HG02885 (cell line): ENCODE data around the gene TBC1D23.
A peak's percentile ranks its signal among the peaks of the same experiment; 100 is the strongest.
"Not testable (repeated sequence)": the region's sequence is repeated elsewhere in the genome, so short reads cannot be mapped to it uniquely, and the experiment has no call there.

Experiments
- ATAC-seq: cut with Tn5 transposase; IDR thresholded peaks from one replicate; pipeline ENCODE4 v1.9.1; 2021; ENCODE audit warnings: mild to moderate bottlenecking; ENCODE audit not compliant: unreplicated experiment, poor library complexity

The TBC1D23 gene

DNA sequence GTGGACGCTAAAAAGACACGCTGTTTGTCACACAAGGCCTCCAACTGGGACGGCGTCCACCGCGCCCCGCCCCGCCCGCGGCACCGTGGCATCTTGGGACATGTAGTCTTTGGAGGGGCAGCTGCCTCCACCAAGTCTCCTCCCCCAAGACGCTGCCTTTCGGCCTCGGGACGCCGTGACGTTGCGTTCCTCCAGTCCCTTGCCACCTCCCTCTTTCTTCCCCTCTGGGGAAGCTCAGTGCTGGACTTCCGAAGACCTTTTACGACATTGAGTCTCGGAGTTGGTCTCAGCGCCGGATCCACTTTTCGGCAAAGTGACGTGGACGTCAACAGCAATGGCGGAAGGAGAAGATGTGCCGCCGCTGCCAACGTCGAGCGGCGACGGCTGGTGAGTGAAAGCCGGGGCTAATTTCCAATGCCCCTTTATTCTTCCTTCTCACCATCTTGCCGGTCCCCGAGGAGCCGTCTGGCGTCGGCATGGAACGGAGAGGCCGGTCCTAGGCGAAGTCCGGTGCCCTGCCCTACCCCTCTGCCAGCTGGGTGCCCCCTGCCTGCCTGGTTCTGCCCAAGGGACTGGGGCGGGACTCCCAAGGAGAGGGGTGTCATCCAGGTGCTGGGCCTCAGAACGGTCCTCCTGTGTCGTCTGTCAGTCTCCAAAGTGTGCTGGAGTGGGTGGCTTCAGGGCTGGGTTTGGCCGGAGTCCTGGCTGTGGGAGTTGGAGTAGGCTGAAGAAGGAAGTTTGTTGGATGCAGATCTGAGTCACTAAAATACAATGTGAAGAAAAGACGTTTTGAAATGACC lies at the start of gene TBC1D23:
Gene TBC1D23, plus strand, starts transcription at position 308 of the 800 bp plus-strand sequence. Its CDS starts 27 bp downstream, at position 335.
- peak; percentile 100 for ATAC-seq

GRCh38 chr3:100213891-100214573 lies 46.8 kb upstream of the TBC1D23 start:
- ATAC-seq: no peak

GRCh38 chr3:100214574-100214964 lies 46.2 kb upstream of the TBC1D23 start:
- no peak for ATAC-seq

DNA sequence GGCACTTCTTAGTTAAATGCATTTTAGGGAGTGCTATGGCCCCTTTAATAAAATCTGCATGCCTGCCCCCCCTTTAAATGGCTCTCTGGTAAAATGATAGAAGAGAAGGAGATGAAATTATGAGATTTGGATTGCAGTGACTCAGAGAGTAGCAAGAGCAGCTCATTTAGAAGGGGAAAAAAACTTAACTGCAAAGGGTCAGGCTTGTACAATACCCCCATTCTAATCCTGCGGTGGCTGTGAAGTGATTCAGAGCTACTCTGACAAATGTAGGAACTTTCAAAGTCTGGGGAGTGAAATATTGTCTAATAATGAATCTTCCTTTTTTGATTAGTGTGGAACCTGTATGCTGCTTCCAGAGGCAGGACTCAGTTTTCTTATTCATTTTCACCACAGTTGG lies 44.1 kb upstream of the TBC1D23 start:
- ATAC-seq: no peak

DNA sequence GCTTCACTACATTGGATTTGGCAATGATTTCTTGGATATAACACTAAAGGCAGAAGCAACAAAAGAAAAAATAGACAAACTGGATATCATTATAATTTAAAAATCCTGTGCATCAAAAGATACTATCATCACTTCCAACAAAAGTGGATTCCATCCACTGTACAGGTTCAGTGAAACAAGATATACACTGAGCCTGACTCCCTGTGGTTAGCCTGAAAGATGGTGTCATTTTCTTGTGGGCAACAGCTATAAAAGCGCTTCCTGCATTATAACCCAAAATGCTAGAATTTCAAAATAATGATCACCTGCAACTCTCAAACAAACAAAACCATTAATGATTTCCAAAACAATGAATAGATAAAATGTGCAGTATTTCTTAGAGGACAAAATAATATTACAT lies 39.6 kb upstream of the TBC1D23 start:
- ATAC-seq: no peak

- no peak for ATAC-seq
Observed at GRCh38 chr3:100225193-100225592, 35.6 kb upstream of the TBC1D23 start.

DNA sequence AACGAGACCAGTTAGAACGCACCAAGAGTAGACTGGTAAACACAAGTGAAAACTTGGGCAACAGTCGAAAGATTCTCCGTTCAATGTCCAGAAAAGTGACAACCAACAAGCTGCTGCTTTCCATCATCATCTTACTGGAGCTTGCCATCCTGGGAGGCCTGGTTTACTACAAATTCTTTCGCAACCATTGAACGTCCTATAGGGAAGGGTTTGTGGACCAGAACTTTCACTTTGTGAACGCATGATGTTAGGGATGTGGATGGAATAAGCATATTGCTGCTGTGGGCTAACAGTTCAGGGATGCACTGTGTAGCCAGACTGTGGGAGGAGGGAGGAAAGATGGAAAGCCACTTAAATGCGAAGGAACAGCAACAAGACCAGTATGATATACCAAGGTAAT lies 34.9 kb upstream of the TBC1D23 start:
- no peak for ATAC-seq

GRCh38 chr3:100226712-100227429 lies 33.9 kb upstream of the TBC1D23 start:
- no peak for ATAC-seq

DNA sequence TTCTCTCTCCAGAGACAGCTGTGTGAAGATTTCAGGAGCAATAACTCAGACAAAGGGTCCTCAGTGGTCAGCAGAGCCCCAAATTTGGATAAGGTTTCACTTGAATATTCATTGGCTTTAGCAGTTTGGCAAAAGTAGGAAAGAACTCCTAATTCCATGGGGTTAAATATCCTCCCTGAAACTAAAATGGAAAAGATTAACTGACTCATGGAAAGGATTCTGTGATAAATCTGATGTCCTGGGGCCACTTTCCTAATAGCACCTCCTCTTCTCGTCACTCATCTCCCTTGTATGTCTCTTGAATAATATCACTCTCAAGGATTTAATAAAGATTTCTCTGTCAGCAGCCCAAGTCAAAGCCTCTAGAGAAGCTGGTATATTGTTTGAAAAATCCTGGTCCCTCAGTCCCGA lies 33.3 kb upstream of the TBC1D23 start:
- ATAC-seq: no peak

DNA sequence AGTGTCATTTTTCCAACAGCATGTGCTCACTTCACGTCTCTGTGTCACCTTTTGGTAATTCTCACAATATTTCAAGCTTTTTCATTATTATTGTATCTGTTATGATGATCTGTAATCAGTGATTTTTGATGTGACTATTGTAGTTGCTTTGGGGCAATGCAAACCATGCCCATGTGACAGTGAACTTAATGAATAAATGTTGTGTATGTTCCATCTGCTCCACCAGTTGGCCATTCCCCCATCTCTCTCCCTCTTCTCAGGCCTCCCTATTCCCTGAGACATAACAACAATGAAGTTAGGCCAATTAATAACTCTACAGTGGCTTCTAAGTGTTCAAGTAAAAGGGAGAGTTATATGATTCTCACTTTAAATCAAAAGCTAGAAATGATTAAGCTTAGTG lies 32.5 kb upstream of the TBC1D23 start:
- ATAC-seq: no peak

- not testable (repeated sequence) for ATAC-seq
Observed at GRCh38 chr3:100229188-100229587, 31.6 kb upstream of the TBC1D23 start.

DNA sequence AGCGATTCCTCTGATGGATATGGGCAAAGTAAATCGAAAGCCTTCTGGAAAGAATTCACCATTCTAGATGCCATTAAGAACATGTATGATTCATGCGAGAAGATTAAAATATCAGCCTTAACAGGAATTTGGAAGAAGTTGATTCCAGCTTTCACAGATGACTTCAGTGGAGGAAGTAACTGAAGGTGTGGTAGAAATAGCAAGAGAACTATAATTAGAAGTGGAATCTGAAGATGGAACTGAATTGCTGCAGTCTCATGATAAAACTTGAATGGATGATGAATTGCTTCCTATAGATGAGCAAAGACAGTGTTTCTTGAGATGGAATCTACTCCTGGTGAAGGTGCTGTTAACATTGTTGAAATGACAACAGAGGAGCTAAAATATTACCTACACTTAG lies 30.1 kb upstream of the TBC1D23 start:
- ATAC-seq: no peak

- ATAC-seq: no peak
Observed at GRCh38 chr3:100231668-100232067, 29.1 kb upstream of the TBC1D23 start.

- ATAC-seq: no peak
Observed at GRCh38 chr3:100234364-100234763, 26.4 kb upstream of the TBC1D23 start.

- no peak for ATAC-seq
Observed at GRCh38 chr3:100238599-100238998, 22.2 kb upstream of the TBC1D23 start.

GRCh38 chr3:100242471-100242870 lies 18.3 kb upstream of the TBC1D23 start:
- ATAC-seq: not testable (repeated sequence)

GRCh38 chr3:100244264-100244663 lies 16.5 kb upstream of the TBC1D23 start:
- no peak for ATAC-seq

- ATAC-seq: no peak
Observed at GRCh38 chr3:100245136-100245535, 15.7 kb upstream of the TBC1D23 start.

DNA sequence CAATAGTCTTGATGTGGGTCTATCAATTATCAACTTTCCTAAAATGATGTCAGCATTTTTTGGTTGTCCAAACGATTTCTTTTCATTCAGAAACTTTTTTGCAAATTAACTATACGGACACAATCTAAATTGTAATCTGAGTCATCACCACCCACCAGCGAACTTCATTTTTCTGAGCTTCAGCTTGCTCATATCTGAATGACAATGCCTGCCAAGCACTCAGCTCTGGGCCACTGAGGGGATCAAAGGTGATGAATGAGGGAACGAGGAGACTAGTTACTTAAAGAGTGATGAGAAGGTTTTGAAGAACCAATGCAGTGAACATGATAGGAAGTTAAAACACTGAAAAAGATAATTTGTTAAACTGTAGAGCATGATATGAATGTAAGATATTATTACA lies 14.9 kb upstream of the TBC1D23 start:
- no peak for ATAC-seq

GRCh38 chr3:100246999-100247398 lies 13.8 kb upstream of the TBC1D23 start:
- ATAC-seq: no peak

DNA sequence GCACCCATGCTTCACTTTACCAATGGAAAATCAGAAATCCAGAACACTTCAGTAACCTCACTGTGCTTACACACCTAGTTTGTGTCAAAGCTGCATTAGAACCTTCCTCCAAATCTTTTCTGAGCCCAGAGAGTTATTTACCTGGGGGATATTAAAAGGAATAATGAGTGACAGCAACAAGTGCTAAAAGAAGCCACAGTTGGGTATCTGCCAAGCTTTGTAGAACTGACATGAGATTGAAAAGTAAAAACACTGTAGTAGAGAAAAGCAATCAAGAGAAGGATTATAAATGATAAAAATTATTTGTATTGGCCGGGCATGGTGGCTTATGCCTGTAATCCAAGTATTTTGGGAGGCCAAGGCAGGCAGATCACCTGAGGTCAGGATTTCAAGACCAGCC lies 8.8 kb upstream of the TBC1D23 start:
- ATAC-seq: no peak
